Colonic mucosa (tissue), 4 donors: ENCODE data around the gene TSHZ2. TPM values are rescaled to one million over a fixed set of nuclear protein-coding genes. Genes with fewer than 3 reads are reported as not detected.

ENCODE experiments used
- DNase-seq: peaks from one replicate; pipeline ENCODE4 v3.0.0-alpha.2; 2020
- H3K27ac ChIP-seq: fragments of 200-600 bp; one replicate; pipeline ENCODE4 v1.8.0; 2021
- H3K27me3 ChIP-seq: fragments of 200-600 bp; one replicate; pipeline ENCODE4 v1.8.0; 2021
- H3K36me3 ChIP-seq: fragments of 200-600 bp; one replicate; pipeline ENCODE4 v1.8.0; 2021
- H3K4me1 ChIP-seq: fragments of 200-600 bp; one replicate; pipeline ENCODE4 v1.8.0; 2021; ENCODE audit warnings: mild to moderate bottlenecking
- H3K4me3 ChIP-seq: fragments of 200-600 bp; one replicate; pipeline ENCODE4 v1.8.0; 2021
- H3K9ac ChIP-seq, 2 donors: one replicate each; pipeline ENCODE4 v1.7.0; 2013; ENCODE audit warnings: control low read depth in 2 of 2, low read depth in 2 of 2, low read length in 2 of 2
- H3K9me3 ChIP-seq: fragments of 200-600 bp; one replicate; pipeline ENCODE4 v1.8.0; 2021
- CTCF ChIP-seq: fragments of 200-600 bp; IDR thresholded peaks from one replicate; pipeline ENCODE4 v1.8.0; 2022; ENCODE audit warnings: antibody characterized with exemption, mild to moderate bottlenecking
- intact Hi-C: fragments of 100-400 bp; cut with DNase I; formaldehyde crosslinking; loops from one replicate; pipeline ENCODE4 v1.14.1; 2022
- total RNA-seq, 2 donors: library from RNA; stranded (reverse); fragmentation: NEBNext Ultra II Directional in 1 of 2; extraction: Animal tissue kit (Norgen Biotek cat#: 25700) in 1 of 2; gene quantifications; one replicate each; pipeline ENCODE4 v1.2.1, GENCODE V29; 2021
- donor health status: healthy.
- donor health status: DM: no; HTN: no; CAD: no.
- donor health status: DM: no; HTN: no; CAD: no.

TSHZ2 gene
- total RNA-seq, 2 donors from 2014 or later, result 2.1 to 3.1 TPM

GRCh38 chr20:52984451-52984810, 12.3 kb downstream of the TSHZ2 start:
- TF ChIP-seq CTCF, result no peak
- Histone ChIP-seq H3K4me3 (no peak overlapping the region), H3K36me3 (no peaks in the 10 kb centered on the region), H3K27me3 (no peaks in the 10 kb centered on the region), H3K9ac (no peak overlapping the region), H3K27ac (no peak overlapping the region), H3K4me1 (no peaks in the 10 kb centered on the region), H3K9me3 (no peaks in the 10 kb centered on the region)
- intact Hi-C loops, result no loop called here
- DNase-seq, result no peak

GRCh38 chr20:52985687-52986086, 13.5 kb downstream of the TSHZ2 start:
- no peaks in the 10 kb centered on the region for H3K9me3 ChIP-seq
- H3K4me3 ChIP-seq, result no peak overlapping the region
- DNase-seq, result no peak
- intact Hi-C loops, result no loop called here
- H3K27ac ChIP-seq, result no peak overlapping the region
- no peaks in the 10 kb centered on the region for H3K27me3 ChIP-seq
- H3K9ac ChIP-seq, result no peak overlapping the region
- no peaks in the 10 kb centered on the region for H3K36me3 ChIP-seq
- TF ChIP-seq CTCF, result no peak
- H3K4me1 ChIP-seq, result no peaks in the 10 kb centered on the region

GRCh38 chr20:52987295-52987694, 15.1 kb downstream of the TSHZ2 start:
- no peaks in the 10 kb centered on the region for H3K4me1 ChIP-seq
- DNase-seq, result no peak
- H3K9me3 ChIP-seq, result no peaks in the 10 kb centered on the region
- H3K36me3 ChIP-seq, result no peaks in the 10 kb centered on the region
- no peak overlapping the region for H3K27ac ChIP-seq
- TF ChIP-seq CTCF, result no peak
- no peaks in the 10 kb centered on the region for H3K27me3 ChIP-seq
- intact Hi-C loops, result no loop called here
- no peak overlapping the region for H3K9ac ChIP-seq
- no peak overlapping the region for H3K4me3 ChIP-seq

GRCh38 chr20:52991830-52992229, 19.7 kb downstream of the TSHZ2 start:
- Histone ChIP-seq H3K27ac (no peak overlapping the region), H3K9ac (no peak overlapping the region), H3K9me3 (no peaks in the 10 kb centered on the region), H3K36me3 (no peaks in the 10 kb centered on the region), H3K27me3 (no peaks in the 10 kb centered on the region), H3K4me1 (no peaks in the 10 kb centered on the region), H3K4me3 (no peak overlapping the region)
- intact Hi-C loops, result no loop called here
- no peak for TF ChIP-seq CTCF
- no peak for DNase-seq

- H3K9ac ChIP-seq, result no peak overlapping the region
- intact Hi-C loops, result no loop called here
- H3K4me3 ChIP-seq, result no peak overlapping the region
- TF ChIP-seq CTCF, result no peak
- H3K9me3 ChIP-seq, result no peaks in the 10 kb centered on the region
- no peaks in the 10 kb centered on the region for H3K27me3 ChIP-seq
- DNase-seq, result no peak
- H3K27ac ChIP-seq, result no peak overlapping the region
- H3K4me1 ChIP-seq, result no peaks in the 10 kb centered on the region
- no peaks in the 10 kb centered on the region for H3K36me3 ChIP-seq
Measured at GRCh38 chr20:52992632-52993031, 20.5 kb downstream of the TSHZ2 start.

- Histone ChIP-seq H3K9ac (no peak overlapping the region), H3K4me1 (no peaks in the 10 kb centered on the region), H3K9me3 (no peaks in the 10 kb centered on the region), H3K4me3 (no peak overlapping the region), H3K27me3 (no peaks in the 10 kb centered on the region), H3K36me3 (no peaks in the 10 kb centered on the region), H3K27ac (no peak overlapping the region)
- no peak for DNase-seq
- intact Hi-C loops, result no loop called here
- TF ChIP-seq CTCF, result no peak
Measured at GRCh38 chr20:52993076-52993475, 20.9 kb downstream of the TSHZ2 start.
